DMS 273 (cell line): ENCODE results near the gene LHPP.

ENCODE experiments used
- DNase-seq: peaks from one replicate; lab custom pipeline; 2025; ENCODE audit not compliant: unreplicated experiment; lab: John Stamatoyannopoulos, UW

The LHPP gene

GRCh38 chr10:124652200-124652599, 190.6 kb downstream of the LHPP start:
- no peak for DNase-seq

DNA sequence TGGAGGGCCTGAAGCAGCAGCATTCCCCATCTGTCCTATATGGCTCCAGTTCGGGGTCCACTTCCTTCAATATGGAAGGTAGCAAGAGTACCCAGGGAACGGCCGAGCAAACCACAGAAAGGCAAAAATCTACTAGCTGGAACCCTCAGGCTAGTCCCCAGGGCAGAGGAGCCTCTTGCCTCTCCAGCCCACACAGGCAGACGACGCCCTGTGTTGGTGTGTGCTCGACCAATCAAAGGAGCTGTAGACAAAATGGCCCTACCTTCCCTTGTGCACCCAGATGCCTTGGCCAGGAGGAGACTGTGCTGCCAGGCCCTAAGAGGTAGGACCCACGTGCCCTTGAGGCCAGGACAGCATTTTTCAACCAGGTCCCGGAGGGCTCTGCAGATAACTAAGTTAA, 191.1 kb downstream of the LHPP start:
- DNase-seq, result no peak

DNA sequence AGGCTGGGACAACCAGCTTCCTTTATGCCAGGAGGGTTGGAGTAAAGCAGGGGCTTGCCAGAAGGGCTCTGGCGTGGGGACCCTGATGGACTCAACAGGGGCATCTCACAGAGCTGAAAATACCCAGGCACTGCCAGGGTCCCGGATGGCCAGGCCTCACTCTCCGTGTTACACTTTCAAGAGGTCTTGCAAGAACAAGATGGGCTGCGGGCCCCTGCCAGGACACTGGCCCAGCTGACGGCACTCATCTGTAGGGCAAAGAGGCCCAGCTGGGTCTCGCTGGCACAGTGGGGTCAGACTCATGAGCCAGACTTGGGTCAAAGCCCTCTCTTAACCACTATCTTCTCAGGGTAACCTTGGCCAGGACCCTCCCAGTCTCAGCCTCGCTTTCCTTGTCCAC, 191.7 kb downstream of the LHPP start:
- DNase-seq, result no peak

DNA sequence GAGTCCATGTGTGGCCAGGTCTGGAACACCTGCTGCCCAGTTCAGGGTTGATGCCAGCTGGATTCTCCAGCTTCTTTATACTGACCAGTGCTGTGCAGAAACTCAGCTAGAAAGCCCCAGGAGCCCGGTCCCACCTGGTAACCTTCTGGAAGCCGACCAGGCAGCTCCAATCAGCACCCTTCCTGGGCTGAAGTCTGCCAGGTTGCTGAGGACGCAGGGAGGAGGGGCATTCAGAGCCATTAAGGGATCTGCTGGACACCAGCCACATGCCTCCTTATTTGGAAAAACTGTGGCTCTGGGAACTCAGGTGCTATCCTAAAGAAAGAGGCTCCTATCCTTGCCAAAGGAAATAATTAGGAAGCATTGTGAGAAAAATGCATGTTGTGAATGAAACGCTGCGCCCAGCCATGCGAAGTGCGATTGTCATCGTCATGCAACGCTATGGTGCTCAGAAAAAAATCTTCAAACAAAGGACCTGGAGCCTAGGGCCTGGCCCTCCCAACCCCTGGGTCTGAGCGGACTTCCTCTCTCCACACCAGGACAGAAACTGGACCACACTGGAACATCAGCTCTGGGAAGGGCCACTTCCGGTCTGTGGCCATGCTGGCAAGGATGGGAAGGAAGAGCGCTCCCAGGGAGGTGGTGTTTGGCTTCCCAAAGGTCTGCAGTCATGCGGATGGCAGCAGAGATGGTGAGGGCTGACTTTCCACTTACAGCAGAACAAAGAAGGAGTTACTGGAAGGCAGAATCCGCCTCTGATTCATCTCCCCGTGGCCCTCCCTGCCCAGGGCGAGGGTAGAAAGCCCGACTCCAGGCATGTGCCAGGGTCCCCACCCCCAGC, 192.4 kb downstream of the LHPP start:
- DNase-seq, result peak; percentile 20

GRCh38 chr10:124654686-124655085, 193.1 kb downstream of the LHPP start:
- DNase-seq, result no peak

- no peak for DNase-seq
Observed at GRCh38 chr10:124655191-124656112, 193.8 kb downstream of the LHPP start.

DNA sequence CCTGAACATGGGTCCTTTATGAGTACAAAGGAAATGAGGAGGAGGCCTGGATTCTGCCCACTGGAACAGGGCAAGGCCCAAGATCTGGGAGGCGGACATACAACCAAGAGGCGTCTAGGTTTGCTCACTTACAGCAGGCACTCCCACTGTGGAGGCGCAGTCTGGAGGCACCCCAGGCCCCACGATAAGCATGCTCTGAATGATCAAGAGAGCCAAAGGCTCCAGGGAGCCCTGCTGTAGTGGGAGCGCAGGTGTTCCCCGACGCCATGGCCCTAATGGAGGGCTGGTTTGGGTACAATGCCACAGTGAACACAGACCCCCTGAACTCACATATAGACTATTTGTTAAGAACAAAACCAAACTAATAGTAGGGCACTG, 194.5 kb downstream of the LHPP start:
- DNase-seq, result no peak

DNA sequence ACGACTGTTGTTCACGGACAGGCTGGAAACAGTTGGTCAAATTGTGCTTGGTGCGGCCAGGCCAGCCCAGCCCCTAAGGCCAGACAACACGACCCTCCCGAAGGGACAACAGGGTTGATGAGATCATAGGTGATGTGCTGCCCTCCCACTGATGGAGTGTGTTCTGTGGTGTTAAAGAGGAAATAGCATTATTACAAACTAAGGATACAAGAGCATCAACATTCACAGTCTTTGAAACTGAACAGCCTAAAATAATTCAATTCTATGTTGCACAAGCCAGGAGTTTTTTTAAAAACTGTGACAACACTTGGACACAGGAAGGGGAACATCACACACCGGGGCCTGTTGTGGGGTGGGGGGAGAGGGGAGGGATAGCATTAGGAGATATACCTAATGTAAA, 194.9 kb downstream of the LHPP start:
- DNase-seq, result no peak

- no peak for DNase-seq
Observed at GRCh38 chr10:124657806-124658205, 196.2 kb downstream of the LHPP start.

- no peak for DNase-seq
Observed at GRCh38 chr10:124658591-124659242, 197.1 kb downstream of the LHPP start.

DNA sequence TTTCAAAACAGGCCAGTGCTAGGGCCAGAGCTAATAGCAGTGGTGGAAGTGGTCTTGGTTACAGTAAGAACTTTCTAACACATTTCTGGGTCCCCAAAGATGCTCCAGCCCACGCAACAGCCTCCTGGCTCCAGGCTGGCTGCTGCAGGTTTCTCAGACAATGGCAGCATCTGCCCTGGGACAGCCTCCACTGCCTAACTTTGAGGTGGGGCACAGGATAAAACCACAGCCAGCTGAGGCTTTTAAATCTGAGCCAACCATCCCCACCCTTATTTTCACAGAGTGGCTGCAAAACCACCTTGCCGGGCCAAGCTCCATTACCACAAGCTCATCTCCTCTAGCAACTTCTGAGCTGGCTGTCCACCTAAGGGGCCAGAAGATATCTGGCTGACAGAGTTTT, 197.8 kb downstream of the LHPP start:
- DNase-seq, result no peak

- DNase-seq, result no peak
Observed at GRCh38 chr10:124660404-124661125, 198.9 kb downstream of the LHPP start.

- DNase-seq, result no peak
Observed at GRCh38 chr10:124661660-124662180, 200.1 kb downstream of the LHPP start.

GRCh38 chr10:124663228-124663627, 201.6 kb downstream of the LHPP start:
- DNase-seq, result no peak
